Adrenal gland (tissue), 12 donors: ENCODE data around the gene C11orf58. TPM values are rescaled to one million over a fixed set of nuclear protein-coding genes. Genes with fewer than 3 reads are reported as not detected.

Experiments used
- DNase-seq, 7 donors: peaks; one replicate each; pipeline ENCODE4 v3.0.0-alpha.2; 2019 to 2020
- H3K27ac ChIP-seq, 5 donors: fragments of 200-600 bp; sonication (generic) in 4 of 5; 1 replicate in 3 of 5; 2 replicates in 2 of 5; pipeline versions ENCODE4 v1.5.1 to v1.8.0; 2016 to 2020; ENCODE audit warnings: mild to moderate bottlenecking in 1 of 5
- H3K27me3 ChIP-seq: fragments of 200-600 bp; 2 replicates; pipeline ENCODE4 v1.8.0; 2021
- H3K36me3 ChIP-seq, 2 donors: fragments of 200-600 bp; replicated peaks in 1 of 2; 1 replicate in 1 of 2; 2 replicates in 1 of 2; pipeline versions ENCODE4 v1.5.1 to v1.8.0; 2018 to 2022
- H3K4me1 ChIP-seq, 2 donors: fragments of 200-600 bp; replicated peaks in 1 of 2; 1 replicate in 1 of 2; 2 replicates in 1 of 2; pipeline versions ENCODE4 v1.5.1 to v1.8.0; 2018 to 2021
- H3K4me3 ChIP-seq, 4 donors: fragments of 200-600 bp; sonication (generic) in 3 of 4; one replicate each; pipeline ENCODE4 v1.5.1; 2016 to 2018
- H3K9me3 ChIP-seq, 3 donors: fragments of 200-600 bp; sonication (generic) in 1 of 3; replicated peaks in 1 of 3; 1 replicate in 2 of 3; 2 replicates in 1 of 3; pipeline versions ENCODE4 v1.5.1 to v1.8.0; 2016 to 2021
- CTCF ChIP-seq, 6 experiments: fragments of 450-650 bp in 4 of 6; fragments of 200-600 bp in 2 of 6; sonication (generic) in 1 of 6; IDR thresholded peaks; 1 replicate in 5 of 6; 2 replicates in 1 of 6; pipeline versions ENCODE4 v1.5.1 to v1.8.0; 2016 to 2021; ENCODE audit warnings: antibody characterized with exemption in 6 of 6, mild to moderate bottlenecking in 2 of 6, moderate library complexity in 1 of 6
- POLR2A ChIP-seq, 2 donors: fragments of 450-650 bp; IDR thresholded peaks; one replicate each; pipeline ENCODE4 v1.6.1; 2017; ENCODE audit warnings: antibody characterized with exemption in 2 of 2, mild to moderate bottlenecking in 2 of 2, moderate library complexity in 1 of 2
- WGBS, 4 donors: extraction: QIAGEN DNeasy Blood & Tissue Kit in 2 of 4; methylation state at CpG; one replicate each; pipeline versions ENCODE4 v1.1.5 to v1.1.7; 2013 to 2017; 5-methylcytosine and 5-hydroxymethylcytosine counted together
- intact Hi-C, 2 donors: fragments of 100-400 bp; cut with DNase I; formaldehyde crosslinking; loops; one replicate each; pipeline versions ENCODE4 v1.14.1 to v1.15.0; 2022 to 2023
- polyA plus RNA-seq, 3 donors: library from polyadenylated mRNA; stranded (reverse); fragments of 200-250 nt in 2 of 3; fragments of 350-450 nt in 1 of 3; fragmentation: Illumina TruSeq in 1 of 3; extraction: RNeasy Lipid Tissue Mini Kit (QIAGEN cat#74804) in 1 of 3; gene quantifications; one replicate each; pipeline ENCODE4 v1.2.3, GENCODE V29; 2013 to 2014
- total RNA-seq, 9 donors: library from RNA; depleted of rRNA in 4 of 9; stranded (reverse); fragments of >200 nt in 4 of 9; fragments of 120-200 nt in 1 of 9; fragmentation: NEBNext Ultra II Directional in 1 of 9; extraction: Animal tissue kit (Norgen Biotek cat#: 25700) in 1 of 9; gene quantifications; one replicate each; pipeline versions ENCODE4 v1.1.0 to v1.2.4, GENCODE V29; 2013 to 2023
- donor health status: healthy with polysubstance abuse.
- donor health status: Bipolar disorder and iron deficiency.
- donor health status: DM: yes; HTN: yes; CAD: no.
- donor health status: DM: no; HTN: no; CAD: no.
- donor health status: DM: no; HTN: no; CAD: no.
- donor health status: DM: yes; HTN: yes; CAD: no.

Gene C11orf58
- total and polyA plus RNA-seq, 12 donors, result 63.7 to 297 (median 125) TPM

GRCh38 chr11:16797776-16798175 is 59.3 kb downstream of the C11orf58 start:
- H3K9me3 ChIP-seq, result no peaks in the 10 kb centered on the region
- H3K4me1 ChIP-seq, result no peaks in the 10 kb centered on the region
- H3K27ac ChIP-seq, result no peak overlapping the region
- no peak overlapping the region for H3K4me3 ChIP-seq
- H3K27me3 ChIP-seq, result no peaks in the 10 kb centered on the region
- no peak for TF ChIP-seq CTCF (IDR thresholded peaks at IDR 0.05)
- no peak for TF ChIP-seq POLR2A (IDR thresholded peaks at IDR 0.05)
- 79 to 84% (median 82%) methylated on average over 3 of the region's 3 CpGs for WGBS, 4 donors
- intact Hi-C loops, result no loop called here
- no peaks in the 10 kb centered on the region for H3K36me3 ChIP-seq
- no peak for DNase-seq

DNA sequence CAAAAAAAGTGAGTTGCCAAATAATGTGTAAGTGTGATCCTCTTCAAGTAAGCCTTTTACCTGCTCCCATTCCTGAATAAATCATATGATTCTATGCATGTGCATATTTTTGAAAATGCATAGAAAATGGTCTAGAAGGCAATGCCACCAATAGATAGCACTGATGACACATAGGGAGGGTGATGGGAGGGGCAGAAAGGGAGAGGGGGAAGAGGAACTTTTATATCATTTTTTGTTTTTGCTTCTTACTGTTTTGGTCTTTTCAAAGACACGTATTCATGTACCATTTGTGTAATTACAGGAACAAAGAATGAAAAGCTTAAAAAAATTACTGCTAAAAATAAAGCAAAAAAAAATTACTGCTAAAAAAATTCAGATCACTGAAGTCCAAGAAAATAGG is 60.8 kb downstream of the C11orf58 start:
- H3K9me3 ChIP-seq, result no peaks in the 10 kb centered on the region
- no peak overlapping the region for H3K4me3 ChIP-seq
- H3K27ac ChIP-seq, result no peak overlapping the region
- intact Hi-C loops, result no loop called here
- TF ChIP-seq CTCF (IDR thresholded peaks at IDR 0.05), result no peak
- no peak for TF ChIP-seq POLR2A (IDR thresholded peaks at IDR 0.05)
- peaks cover 3% of the 10 kb centered on the region in 2 donors for H3K4me1 ChIP-seq
- H3K36me3 ChIP-seq, result no peaks in the 10 kb centered on the region
- DNase-seq, result no peak
- H3K27me3 ChIP-seq, result no peaks in the 10 kb centered on the region
- 73 to 87% (median 80%) methylated on average over 1 of the region's 1 CpG for WGBS, 4 donors

GRCh38 chr11:16799890-16800289 is 61.4 kb downstream of the C11orf58 start:
- intact Hi-C loops, result no loop called here
- no peak for TF ChIP-seq CTCF (IDR thresholded peaks at IDR 0.05)
- TF ChIP-seq POLR2A (IDR thresholded peaks at IDR 0.05), result no peak
- Histone ChIP-seq H3K9me3 (no peaks in the 10 kb centered on the region), H3K27me3 (no peaks in the 10 kb centered on the region), H3K4me1 (peaks cover 8 to 10% of the 10 kb centered on the region in 2 donors), H3K36me3 (no peaks in the 10 kb centered on the region), H3K27ac (no peak overlapping the region), H3K4me3 (no peak overlapping the region)
- DNase-seq, result no peak

DNA sequence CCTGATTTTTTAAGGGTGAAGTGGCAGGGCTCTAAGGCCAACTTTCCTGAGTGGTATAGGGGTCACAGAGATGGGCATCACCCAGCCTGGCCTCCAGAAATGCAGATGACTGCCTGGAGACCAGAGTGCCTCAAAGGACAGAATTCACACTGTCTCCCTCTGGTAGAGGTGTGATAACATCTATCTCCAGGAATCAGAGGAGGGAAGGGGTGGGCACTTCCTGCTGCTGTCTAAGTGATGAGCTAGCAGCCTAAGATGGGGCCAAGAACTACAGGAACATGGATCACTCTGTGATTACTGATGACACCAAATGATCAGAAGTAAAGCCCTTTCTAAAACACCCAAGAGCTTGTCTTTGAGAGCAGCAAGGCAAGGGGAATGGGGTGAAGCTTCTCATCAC is 61.9 kb downstream of the C11orf58 start:
- H3K4me1 ChIP-seq, result peaks cover 11 to 13% of the 10 kb centered on the region in 2 donors
- no peak for TF ChIP-seq CTCF (IDR thresholded peaks at IDR 0.05)
- TF ChIP-seq POLR2A (IDR thresholded peaks at IDR 0.05), result no peak
- no peaks in the 10 kb centered on the region for H3K9me3 ChIP-seq
- intact Hi-C loops, result no loop called here
- no peak overlapping the region for H3K4me3 ChIP-seq
- H3K36me3 ChIP-seq, result no peaks in the 10 kb centered on the region
- no peak for DNase-seq
- H3K27me3 ChIP-seq, result no peaks in the 10 kb centered on the region
- no peak overlapping the region for H3K27ac ChIP-seq
